DND-41 (cell line): ENCODE data around the gene NAA35.

ENCODE experiments used
- EZH2 ChIP-seq: IDR thresholded peaks from 3 replicates; pipeline ENCODE4 v1.6.1; 2012; ENCODE audit warnings: borderline replicate concordance, low read depth, mild to moderate bottlenecking, moderate library complexity, low read length, inconsistent platforms; ENCODE audit not compliant: severe bottlenecking
- TF ChIP-seq, protein P1 (sequence below): IDR thresholded peaks from 2 replicates; pipeline ENCODE4 v1.5.1; 2012; ENCODE audit warnings: borderline replicate concordance, low read length, moderate library complexity, mild to moderate bottlenecking; ENCODE audit not compliant: poor library complexity, severe bottlenecking; ENCODE audit errors: extremely low read depth

DNA sequence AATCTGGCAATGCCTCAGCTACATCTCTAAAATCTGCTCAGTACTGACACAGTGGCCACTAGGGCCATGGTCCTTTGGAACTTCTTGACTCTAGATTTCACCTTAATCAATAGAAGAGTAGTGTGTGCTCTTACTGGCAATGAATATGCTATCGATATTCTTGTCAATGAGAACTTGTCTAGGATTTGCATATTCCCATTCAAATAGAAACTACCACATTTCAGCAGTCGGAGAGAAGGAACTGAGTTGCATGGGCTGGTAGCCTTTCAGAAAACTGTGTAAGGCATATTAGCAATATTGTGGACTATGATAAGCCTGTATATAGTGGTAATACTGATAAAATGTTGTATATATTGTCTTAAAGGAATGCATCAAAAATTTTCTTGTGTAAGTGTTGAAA is 45.3 kb upstream of the NAA35 start:
- TF ChIP-seq, protein P1, sequence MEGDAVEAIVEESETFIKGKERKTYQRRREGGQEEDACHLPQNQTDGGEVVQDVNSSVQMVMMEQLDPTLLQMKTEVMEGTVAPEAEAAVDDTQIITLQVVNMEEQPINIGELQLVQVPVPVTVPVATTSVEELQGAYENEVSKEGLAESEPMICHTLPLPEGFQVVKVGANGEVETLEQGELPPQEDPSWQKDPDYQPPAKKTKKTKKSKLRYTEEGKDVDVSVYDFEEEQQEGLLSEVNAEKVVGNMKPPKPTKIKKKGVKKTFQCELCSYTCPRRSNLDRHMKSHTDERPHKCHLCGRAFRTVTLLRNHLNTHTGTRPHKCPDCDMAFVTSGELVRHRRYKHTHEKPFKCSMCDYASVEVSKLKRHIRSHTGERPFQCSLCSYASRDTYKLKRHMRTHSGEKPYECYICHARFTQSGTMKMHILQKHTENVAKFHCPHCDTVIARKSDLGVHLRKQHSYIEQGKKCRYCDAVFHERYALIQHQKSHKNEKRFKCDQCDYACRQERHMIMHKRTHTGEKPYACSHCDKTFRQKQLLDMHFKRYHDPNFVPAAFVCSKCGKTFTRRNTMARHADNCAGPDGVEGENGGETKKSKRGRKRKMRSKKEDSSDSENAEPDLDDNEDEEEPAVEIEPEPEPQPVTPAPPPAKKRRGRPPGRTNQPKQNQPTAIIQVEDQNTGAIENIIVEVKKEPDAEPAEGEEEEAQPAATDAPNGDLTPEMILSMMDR: no peak
- no peak for TF ChIP-seq EZH2
